DMS53 treated with DMSO at 0.1 percent for 48 hours (cell line): Measurements from ENCODE around the gene WWC2.
"Not testable (repeated sequence)": the region's sequence is repeated elsewhere in the genome, so short reads cannot be mapped to it uniquely, and the experiment has no call there.

ENCODE experiments used
- DNase-seq: peaks from one replicate; lab custom pipeline; 2025; ENCODE audit not compliant: unreplicated experiment; lab: John Stamatoyannopoulos, UW

WWC2 gene

GRCh38 chr4:183100298-183100599 lies 1.2 kb downstream of the WWC2 start:
- DNase-seq, result no peak

GRCh38 chr4:183100827-183101226 lies 1.8 kb downstream of the WWC2 start:
- DNase-seq, result peak; percentile 43

- DNase-seq, result peak; percentile 3
These were observed 3.0 kb downstream of the WWC2 start for GRCh38 chr4:183101956-183102480.

GRCh38 chr4:183105092-183105491 lies 6.0 kb downstream of the WWC2 start:
- no peak for DNase-seq

GRCh38 chr4:183106839-183107238 lies 7.8 kb downstream of the WWC2 start:
- DNase-seq, result no peak

GRCh38 chr4:183107891-183108459 lies 8.9 kb downstream of the WWC2 start:
- DNase-seq, result no peak

- DNase-seq, result no peak
These were observed 11.2 kb downstream of the WWC2 start for GRCh38 chr4:183110244-183110643.

GRCh38 chr4:183111452-183111885 lies 12.4 kb downstream of the WWC2 start:
- DNase-seq, result no peak

GRCh38 chr4:183118141-183118540 lies 19.1 kb downstream of the WWC2 start:
- no peak for DNase-seq

GRCh38 chr4:183118585-183118984 lies 19.5 kb downstream of the WWC2 start:
- DNase-seq, result no peak

GRCh38 chr4:183121660-183122059 lies 22.6 kb downstream of the WWC2 start:
- not testable (repeated sequence) for DNase-seq

- DNase-seq, result no peak
These were observed 25.2 kb downstream of the WWC2 start for GRCh38 chr4:183124228-183124627.

- DNase-seq, result no peak
These were observed 25.8 kb downstream of the WWC2 start for GRCh38 chr4:183124865-183125264.

- no peak for DNase-seq
These were observed 30.1 kb downstream of the WWC2 start for GRCh38 chr4:183129125-183129524.

- no peak for DNase-seq
These were observed 30.6 kb downstream of the WWC2 start for GRCh38 chr4:183129675-183130074.

- peak; percentile 42 for DNase-seq
These were observed 31.5 kb downstream of the WWC2 start for GRCh38 chr4:183130328-183131155.

GRCh38 chr4:183132081-183132480 lies 33.0 kb downstream of the WWC2 start:
- DNase-seq, result no peak

- no peak for DNase-seq
These were observed 33.8 kb downstream of the WWC2 start for GRCh38 chr4:183132865-183133264.

GRCh38 chr4:183136855-183137254 lies 37.8 kb downstream of the WWC2 start:
- DNase-seq, result no peak

- DNase-seq, result no peak
These were observed 40.1 kb downstream of the WWC2 start for GRCh38 chr4:183139058-183139750.

GRCh38 chr4:183139972-183140570 lies 41.0 kb downstream of the WWC2 start:
- no peak for DNase-seq

GRCh38 chr4:183140911-183141320 lies 41.9 kb downstream of the WWC2 start:
- DNase-seq, result no peak
